Ovary (tissue), 3 donors: ENCODE results near the gene ASMTL.

Source experiments
- CTCF ChIP-seq, 3 donors: fragments of 450-650 bp in 2 of 3; fragments of 200-600 bp in 1 of 3; IDR thresholded peaks; one replicate each; pipeline versions ENCODE4 v1.5.1 to v1.8.0; 2016 to 2022; ENCODE audit warnings: antibody characterized with exemption in 3 of 3, mild to moderate bottlenecking in 1 of 3
- EP300 ChIP-seq: sonication (generic); formaldehyde crosslinking; IDR thresholded peaks from one replicate; pipeline ENCODE4 v1.6.1; 2017; ENCODE audit warnings: antibody characterized with exemption
- POLR2A ChIP-seq: fragments of 450-650 bp; IDR thresholded peaks from one replicate; pipeline ENCODE4 v1.6.1; 2017; ENCODE audit warnings: antibody characterized with exemption, mild to moderate bottlenecking, moderate library complexity
- donor health status: DM: no; HTN: no; CAD: no.

- no peak for TF ChIP-seq CTCF (IDR thresholded peaks at IDR 0.05)
- no peak for TF ChIP-seq EP300
- no peak for TF ChIP-seq POLR2A
These were observed 61.9 kb downstream of the ASMTL start for GRCh38 chrX:1390621-1391369.
